ENCODE measurements around the gene DNM3.

The DNM3 gene

DNA sequence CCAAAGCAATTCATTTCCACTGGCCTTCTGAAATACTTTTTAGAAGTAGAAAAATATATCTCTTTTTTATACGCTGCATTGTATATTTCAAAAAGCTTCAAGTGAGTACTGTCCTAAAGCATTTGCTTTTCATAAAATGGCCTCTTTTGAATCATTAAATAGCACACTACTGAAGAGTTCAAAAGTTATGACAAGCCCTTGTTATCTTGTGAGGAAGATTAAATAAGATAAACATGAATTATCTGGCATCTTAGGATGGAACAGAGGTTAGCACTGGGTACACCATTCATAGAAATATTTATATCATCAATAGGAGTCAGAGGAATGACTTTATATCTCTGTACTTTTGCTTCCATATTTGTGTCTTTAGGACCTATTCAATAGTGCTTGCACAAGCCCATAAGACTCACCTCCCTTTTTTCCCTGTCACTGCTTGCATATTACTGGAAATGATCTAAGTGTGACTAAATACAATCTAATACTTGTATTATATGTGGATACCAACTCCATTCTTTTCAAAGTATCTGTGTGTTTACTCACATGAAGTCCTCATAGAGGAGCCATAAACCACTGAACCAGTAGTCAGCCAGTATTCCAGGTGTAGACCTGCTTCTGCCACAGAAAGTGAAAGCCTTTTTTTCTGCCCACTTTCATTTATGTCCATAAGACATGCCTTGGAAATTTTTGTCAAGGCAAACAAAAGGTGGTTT, 305.0 kb downstream of the DNM3 start:
- DNase-seq, result no peak

DNA sequence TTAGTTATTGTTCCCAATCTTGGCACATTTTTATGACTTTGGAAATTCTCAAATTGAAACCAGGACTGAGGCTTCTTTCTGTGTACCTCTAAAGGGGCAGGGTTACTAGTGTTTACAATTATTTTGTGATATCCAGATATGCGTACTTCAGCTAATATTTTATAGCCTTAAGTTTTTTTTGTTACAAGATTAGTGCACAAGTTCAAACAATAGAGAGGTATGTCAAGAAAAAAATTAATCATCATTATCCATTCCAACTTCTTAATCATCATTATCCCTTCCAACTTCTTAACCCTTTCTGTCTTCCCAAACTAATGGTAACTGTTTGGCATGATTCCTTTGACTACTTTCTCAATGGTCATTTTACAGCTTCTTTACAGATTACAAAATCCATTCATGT, 306.2 kb downstream of the DNM3 start:
- DNase-seq, result no peak

DNA sequence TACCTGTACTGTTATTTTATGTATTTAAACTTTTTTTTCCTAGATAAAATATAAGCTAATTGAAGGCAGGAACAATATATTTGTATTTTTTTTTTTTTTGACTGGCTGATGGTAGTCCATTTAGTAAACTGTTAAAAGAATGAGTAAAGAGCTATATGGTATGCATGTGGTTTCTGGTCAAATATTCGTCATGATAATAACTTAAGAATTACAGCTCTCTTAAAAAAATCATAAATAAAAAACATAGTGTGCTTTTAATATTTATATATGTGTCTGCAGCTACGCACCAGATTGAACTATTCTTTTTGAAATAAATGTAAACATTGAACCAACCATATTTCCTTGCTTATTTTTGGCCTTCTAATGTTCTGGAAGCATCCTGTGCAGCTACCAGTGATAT, 306.9 kb downstream of the DNM3 start:
- DNase-seq, result no peak

DNA sequence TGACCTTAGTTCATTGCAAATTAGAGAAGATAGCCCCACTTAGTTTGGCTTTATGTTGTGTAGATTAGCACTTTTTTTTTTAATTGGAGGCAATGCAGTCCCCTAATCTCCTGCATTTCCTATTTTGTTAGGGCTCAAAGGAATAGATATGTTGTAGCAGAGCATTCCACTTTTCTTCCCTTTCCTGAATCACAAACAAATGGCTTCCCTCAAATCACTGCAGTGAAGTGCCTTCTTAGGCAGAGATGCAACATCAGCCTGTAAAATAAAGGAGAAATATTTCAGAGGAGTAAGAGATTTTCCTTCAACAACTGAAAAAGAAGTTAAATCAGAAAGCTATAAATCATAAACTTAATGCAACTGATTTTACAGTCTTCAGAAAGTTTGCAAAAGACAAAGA, 307.4 kb downstream of the DNM3 start:
- DNase-seq, result no peak

DNA sequence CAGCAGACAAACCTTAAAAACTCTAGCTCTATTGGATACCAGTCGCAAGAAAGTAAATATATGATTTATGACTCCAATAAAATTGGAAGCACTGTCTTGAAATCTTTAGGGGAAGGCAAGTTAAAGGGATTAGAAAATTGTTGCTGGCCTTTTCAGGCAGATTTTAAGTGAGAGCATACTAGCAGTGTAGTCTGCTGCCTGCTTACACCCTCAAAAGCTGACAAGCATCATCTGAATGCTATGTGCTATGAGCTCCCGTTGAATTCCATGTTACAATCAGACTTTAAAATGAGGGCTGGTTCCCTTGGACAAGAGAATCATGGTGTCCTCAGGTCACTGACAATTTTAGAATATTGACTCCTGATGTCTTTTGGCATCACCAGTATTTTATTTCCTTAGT, 308.0 kb downstream of the DNM3 start:
- DNase-seq, result no peak

DNA sequence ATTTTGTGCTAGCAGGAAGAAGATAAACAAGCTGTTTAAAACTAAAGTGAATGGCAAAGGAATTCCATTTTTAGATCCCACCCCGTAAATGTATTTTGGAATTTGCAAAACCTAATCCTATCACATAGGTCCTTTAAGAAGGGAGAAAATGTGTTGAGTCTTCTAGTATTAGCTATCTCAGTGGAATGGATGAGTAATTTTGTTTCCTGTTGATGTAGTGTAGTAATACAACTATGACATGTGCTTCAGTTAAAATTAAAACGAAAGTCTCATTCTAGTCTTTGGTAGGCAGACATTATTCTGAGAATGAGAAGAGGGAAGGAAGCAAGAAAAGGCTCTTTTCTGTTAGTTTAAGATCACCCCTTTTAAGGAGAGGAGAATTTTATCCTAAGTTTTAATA, 313.3 kb downstream of the DNM3 start:
- no peak for DNase-seq

DNA sequence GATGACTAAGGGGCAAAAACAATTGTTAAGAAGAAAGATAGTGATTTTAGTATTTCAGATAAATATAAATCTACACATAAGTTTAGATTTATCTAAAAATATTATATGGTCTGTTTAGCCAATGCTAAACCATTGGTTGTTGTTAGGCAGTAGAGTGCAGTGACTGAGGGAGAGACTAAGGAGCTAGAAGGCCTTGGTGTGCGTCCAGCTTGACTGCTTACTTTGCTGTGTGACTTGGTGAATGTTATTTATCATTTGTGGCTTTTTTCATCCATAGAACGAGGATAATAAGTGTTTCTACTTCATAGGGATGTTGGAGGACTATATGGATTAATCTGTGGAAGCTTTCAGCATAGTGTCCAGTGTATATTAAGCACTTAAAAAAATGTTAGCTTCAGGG, 314.5 kb downstream of the DNM3 start:
- no peak for DNase-seq

DNA sequence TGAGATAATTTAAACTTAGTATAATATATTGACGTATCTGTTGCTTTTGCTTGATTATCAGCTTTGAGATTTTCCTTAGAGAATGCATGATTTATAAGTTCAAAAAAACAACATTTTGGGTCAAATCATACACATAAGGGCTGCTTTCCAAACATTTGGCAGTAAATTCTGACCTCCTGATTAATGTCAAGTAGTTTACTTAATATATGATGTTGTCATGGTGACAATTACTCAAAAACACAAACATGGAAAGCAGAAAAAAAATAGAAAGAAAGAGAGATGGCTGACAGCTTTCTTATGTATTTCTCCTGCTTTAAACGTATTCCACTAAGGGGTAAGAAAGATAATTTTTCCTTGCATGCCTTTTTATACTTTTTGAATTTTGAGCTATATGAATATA, 320.9 kb downstream of the DNM3 start:
- DNase-seq, result no peak

DNA sequence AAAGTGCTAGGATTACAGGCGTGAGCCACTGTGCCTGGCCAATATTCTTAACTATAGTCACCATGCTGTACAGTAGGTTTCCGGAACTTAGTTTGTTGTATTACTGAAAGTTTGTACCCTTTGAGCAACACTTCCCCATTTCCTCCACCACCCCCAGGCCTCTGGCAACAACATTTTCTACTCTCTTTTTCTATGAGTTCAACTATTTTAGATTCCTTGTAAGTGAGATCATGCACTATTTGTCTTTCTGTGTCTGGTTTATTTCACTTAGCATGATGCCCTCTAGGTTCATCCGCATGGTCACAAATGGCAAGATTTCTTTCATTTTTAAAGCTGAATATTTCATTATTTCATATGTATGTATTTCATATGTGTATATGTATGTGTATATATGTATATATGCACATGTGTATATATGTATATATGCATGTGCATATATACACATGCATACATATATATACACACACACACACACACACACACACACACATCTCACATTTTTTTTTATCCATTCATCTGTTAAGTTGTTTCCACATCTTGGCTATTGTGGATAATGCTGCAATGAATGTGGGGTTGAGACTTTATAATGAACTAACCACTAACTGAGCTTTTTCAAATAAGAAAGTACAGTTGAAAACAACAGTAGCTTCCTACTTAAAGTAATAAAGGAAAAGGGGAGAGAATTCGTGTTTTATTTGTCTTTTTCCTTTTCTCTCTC, 322.4 kb downstream of the DNM3 start:
- DNase-seq, result no peak

DNA sequence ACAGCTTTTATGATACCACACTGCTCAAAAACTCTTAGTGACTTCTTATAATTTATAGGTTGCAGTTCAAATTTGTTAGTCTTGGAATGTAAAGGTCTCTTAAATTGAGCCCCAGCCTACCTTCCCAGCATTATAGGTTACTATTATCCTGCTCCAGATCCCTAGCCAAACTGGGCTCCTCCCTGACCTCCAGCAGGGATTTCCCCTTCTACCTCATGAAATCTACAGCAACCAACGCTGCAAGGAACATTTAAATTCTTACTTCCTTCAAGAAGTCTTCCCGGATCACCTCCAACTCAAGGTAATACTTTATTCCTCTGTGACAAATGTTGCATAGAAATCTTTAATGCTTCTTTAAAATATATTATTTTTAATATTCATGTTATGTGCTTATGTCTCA, 324.1 kb downstream of the DNM3 start:
- DNase-seq, result no peak

DNA sequence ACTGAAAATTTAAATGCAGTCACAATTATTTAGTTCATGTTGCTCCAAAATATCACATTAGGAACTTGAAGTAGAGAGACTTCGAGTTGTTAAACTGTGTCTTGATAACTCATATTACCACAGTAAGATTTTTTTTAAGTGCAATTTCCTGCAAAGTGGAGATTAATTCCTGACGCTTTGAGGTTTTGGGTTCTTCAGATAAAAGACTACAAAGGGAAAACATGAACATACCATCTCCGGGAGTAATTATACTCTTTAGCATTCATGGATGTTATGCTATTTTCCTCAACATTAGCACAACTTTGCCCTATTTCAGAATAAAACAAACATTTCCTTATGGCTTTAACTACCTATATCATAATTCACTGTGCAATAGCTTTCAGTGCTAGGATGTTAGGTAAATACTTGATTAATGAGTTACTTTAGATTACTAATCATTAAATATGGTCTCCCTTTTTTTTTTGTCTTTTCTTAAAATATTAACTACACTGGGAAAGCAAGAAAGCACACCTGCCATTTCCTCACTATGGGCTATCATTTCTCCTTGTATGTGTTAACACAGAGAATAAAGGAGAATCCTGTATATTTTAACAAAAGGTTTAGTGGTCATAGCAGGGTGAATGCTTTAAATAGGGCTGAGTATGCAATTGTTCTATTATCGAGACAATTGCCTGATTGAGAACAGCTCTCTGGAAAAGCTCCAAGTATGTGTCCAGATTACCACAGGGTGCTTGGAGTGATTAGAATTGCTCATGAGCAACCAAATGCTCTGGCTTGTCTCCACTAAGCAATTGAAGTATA, 326.7 kb downstream of the DNM3 start:
- no peak for DNase-seq

DNA sequence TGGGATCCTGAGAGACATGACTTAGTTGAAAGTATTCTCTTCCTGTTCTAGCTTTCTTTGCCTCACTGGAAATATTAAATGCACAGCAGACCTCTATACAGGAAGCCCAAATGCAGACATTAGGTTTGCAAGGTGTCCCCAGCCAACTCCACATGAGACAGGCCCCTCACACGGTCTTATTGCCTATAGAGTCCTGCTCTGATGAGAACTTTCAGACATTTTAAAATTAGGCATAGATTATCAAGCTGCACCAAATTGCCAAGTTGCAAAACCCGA, 327.2 kb downstream of the DNM3 start:
- no peak for DNase-seq

DNA sequence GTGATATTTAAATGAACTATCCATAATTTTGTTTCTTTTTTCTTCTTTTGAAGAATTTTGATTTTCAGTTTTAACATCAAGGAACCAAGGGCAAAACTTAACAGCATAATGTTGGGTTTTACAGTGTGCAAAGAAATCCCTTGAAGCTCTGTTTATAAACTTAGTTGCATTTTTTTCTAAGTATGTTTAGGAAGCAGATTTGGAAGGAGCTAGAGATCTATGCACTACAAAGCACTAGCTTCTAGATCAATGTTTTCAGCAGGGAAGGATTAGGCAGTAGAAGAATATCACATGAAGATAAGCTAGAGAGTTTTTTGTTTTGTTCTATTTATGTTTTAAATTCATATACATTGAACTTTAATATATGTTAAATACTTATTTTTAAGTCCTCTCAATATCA, 328.5 kb downstream of the DNM3 start:
- DNase-seq, result no peak

DNA sequence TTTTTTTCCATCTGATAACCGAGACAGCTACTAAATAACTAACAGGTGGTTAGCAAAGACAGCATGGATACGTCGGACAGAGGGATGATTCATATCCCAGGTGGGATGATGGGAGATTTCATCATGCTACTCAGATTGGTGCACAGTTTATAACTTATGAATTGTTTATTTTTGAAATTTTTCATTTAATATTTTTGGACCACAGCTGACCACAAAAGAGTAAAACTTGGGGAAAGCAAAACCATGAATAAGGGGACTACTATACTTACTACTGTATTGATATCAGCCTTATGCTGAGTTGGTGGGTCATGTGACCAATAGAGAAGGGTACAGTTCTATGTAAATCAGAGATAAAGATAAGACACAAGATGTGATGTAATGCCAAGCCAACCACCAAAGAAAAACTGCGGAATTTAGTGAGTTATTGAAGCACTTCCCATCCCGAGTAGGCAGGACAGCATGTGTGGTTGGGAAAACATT, 331.1 kb downstream of the DNM3 start:
- DNase-seq, result no peak

DNA sequence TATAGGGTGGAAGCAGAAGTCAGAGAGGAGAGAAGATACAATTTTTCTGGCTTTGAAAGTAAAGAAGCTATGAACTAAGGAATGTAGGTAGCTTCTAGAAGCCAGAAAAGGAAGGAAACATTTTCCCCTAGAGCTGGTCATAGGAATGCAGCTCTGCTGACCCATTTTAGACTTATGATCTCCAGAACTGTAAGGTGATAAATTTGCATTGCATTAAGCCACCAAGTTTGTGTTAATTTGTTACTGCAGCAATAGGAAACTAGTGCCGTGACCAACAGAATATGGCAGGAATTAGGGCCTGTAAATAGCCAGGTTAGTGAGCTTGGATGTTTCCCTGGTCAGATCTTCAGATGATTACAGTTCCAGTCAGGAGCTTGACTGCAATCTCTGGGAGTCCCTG, 334.9 kb downstream of the DNM3 start:
- no peak for DNase-seq

DNA sequence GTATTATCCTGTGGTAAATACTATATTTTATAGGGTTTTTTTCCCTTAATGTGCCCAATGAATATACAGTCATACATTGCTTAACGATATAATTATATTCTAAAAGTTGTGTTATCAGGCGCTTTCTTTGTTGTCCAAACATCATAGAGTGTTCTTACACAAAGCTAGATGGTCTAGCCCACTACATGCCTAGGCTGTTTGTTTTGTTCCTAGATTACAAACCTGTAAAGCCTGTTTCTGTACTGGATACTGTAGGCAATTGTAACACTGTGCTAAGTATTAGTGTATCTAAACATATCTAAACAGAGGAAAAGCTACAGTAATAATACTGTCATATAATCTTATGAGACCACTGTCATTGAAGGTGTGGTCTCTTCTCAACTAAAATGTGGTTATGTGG, 336.6 kb downstream of the DNM3 start:
- no peak for DNase-seq

DNA sequence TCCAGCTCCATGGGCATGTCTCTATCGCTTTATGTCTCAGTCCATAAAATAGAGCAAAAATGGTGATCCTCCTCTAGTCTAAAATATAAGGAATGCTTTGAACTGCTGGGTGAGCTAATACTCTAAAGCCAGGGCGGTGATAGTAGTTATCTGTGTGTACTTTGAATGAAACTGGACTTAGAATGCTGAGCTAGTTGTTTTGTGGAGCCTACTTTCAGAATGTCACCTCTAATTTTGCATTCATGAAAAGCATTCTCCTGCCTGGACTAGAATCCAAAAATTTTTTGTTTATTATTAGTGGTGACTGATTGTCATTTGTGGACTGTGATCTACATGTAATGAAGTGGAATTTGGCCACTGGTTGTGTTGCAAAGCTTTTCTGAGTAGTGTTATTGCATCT, 337.6 kb downstream of the DNM3 start:
- no peak for DNase-seq

DNA sequence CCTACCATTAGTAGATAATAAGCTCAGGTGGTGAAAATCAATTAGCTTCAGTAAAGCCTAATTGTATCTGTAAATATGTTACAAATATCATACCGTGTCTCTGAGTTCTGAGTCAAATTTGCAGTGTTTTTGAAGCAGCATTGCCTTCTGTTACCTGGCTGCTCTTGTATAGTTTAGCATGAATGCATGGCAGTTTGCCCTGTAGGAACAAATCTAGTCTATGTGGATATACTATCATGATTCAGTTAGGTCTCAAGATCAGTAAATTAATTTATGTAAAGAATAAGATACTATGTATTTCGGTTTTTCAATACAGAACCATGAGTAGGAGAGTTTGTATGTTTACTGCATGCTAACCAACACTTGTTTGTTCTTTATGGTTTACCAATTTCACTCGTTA, 338.6 kb downstream of the DNM3 start:
- DNase-seq, result no peak

DNA sequence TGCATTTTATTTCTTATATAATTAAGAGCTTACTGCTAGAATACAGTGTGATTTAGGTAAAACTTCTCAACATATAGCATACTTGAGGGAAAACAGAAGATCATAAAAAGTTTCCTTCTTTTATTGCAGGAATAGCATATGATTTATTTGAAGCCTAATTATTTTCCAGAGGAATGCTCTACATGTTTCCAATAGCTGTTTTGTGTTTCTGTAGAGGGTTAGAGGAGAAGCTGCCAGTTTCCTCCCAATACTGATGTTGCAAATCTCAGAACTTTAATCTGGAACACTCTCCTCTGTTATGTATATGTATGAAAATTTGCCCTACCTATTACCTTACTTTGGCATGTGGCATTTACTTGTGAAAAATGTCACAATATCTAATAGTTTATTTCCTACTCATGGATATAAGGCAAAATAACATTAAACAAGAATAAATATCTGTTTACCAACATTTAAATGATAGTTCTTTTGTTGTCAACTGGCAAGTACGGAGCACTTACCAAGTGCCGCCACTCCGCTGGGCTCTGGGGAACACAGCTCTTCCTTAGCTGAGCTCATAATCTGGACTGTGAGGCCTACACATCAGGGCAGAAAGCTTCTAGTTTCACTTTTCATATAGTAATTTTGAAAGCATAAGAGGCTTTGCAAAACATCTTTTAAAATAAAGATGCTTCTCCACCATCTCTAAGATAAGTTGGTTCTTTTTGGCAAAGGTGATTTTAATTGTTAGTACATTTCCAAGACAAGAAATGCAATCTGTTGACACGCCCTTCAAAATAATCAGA, 339.4 kb downstream of the DNM3 start:
- peak; percentile 52 for DNase-seq

DNA sequence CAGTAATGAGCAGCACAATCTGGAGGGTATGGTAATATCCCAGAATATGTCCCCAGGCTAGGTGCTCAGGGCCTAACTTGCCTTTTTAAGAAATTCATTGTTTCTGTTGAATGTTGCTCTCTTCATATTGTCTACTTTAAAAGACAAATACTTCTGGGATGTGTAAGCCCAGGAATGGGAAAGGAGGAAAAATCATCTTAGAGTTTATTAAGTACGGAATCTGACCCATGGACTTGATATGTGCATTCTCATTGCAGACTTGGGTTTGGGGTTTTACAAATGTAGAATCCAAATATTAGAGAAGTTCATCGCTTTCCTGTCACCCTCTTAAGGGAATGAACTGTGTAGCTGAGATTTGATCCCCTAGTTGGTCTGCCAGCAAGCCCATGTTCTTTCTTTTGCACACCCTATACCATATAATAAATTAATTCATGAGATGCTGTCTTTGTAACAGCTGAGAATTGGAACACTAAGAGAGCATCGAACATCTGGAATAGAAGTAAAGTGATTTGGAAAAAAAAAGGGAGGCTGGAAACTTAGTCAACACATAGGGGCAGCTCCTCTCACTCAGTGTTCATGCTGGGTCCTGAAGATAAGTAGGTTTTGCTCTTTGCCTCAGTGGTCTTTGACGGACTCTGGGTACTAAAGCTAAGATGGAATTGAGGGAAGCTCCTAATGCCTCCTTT, 343.4 kb downstream of the DNM3 start:
- DNase-seq, result no peak

DNA sequence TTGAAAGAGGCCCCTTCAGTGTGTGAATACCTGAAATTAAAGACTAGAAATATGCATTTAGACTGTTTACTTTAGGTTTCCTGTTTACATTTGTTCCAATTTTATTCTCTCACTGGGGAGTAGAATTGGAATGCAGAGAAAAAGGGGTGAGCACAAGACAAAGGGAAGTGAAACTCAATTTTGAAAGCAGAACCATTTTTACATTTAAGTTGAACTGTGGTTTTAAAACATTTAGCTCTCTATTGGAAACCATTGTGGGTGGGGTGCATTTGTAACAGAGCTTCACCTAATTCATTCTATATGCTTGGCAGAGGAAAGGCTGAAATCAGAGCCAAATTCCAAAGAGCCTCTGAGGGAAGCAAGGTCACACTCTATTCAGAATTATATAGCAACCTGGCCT, 343.9 kb downstream of the DNM3 start:
- no peak for DNase-seq

DNA sequence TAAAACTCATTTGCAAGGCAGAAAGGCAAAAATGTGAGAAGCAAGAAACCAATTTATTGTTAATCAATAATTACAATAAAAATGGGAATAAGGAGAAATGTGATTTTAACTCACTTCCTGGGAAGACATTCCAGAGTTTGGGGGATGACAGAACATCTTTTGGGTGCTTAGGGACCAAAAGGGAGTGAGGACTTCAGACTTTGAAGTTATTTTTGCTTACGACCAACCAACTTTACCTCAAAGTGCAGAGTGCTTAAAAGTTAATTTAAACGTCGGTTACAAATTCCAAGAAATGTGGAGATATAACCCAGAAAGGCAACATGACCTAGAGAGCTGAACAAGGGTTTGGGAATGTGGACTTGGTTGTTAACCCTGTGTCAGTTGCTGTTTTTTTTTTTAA, 344.7 kb downstream of the DNM3 start:
- DNase-seq, result no peak

DNA sequence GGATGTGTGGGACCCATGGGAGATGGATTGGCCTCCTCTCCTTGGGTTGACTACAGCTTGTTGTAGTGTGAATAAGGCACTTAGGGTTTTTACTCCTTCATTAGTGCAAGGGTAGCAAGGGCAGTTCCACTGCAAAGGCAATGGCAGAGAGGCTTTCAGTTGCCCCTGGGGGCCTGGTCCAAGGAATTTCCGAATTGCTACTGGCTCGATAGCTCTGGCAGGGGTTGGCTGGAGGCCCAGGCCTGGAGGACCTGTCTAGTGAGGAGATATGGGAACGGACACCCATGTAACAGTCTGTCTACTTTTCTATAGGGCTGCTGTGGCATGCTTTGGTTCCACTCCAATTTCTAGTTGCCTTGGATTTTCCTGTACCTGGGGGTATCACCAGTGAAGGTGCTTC, 360.3 kb downstream of the DNM3 start:
- no peak for DNase-seq
